HepG2 (cell line): Measurements from ENCODE around the gene INO80E. TPM values are rescaled to one million over a fixed set of nuclear protein-coding genes. Genes with fewer than 3 reads are reported as not detected.
A peak's percentile ranks its signal among the peaks of the same experiment; 100 is the strongest.

Experiments used
- ATF7-NPFF ChIP-seq: sonication (generic); formaldehyde crosslinking; IDR thresholded peaks from 2 replicates; pipeline ENCODE4 v1.8.1; 2023; ENCODE audit warnings: mild to moderate bottlenecking, low read depth, missing genetic modification reagents, moderate library complexity
- BRF2 ChIP-seq: sonication (generic); formaldehyde crosslinking; IDR thresholded peaks from 2 replicates; pipeline ENCODE4 v1.8.1; 2022; ENCODE audit warnings: mild to moderate bottlenecking, missing genetic modification reagents
- CREB1 ChIP-seq, 2 experiments: fragments of 450-650 bp in 1 of 2; IDR thresholded peaks; 2 replicates each; pipeline ENCODE4 v1.6.1; 2016 to 2017; ENCODE audit warnings: control low read depth in 1 of 2, mild to moderate bottlenecking in 1 of 2, missing compliant biosample characterization in 1 of 2, missing genetic modification characterization in 1 of 2
- GATA4 ChIP-seq: sonication (generic); IDR thresholded peaks from 2 replicates; pipeline ENCODE4 v1.6.1; 2016; ENCODE audit warnings: antibody characterized with exemption, low read depth, borderline replicate concordance
- HMGXB3 ChIP-seq: sonication (generic); formaldehyde crosslinking; IDR thresholded peaks from 2 replicates; pipeline ENCODE4 v1.4.0; 2020; ENCODE audit warnings: missing genetic modification reagents, borderline replicate concordance
- KDM1A ChIP-seq: IDR thresholded peaks from 2 replicates; pipeline ENCODE4 v1.6.1; 2016; ENCODE audit warnings: missing compliant biosample characterization
- ZBED4 ChIP-seq: sonication (generic); formaldehyde crosslinking; IDR thresholded peaks from 2 replicates; pipeline ENCODE4 v1.4.0; 2020; ENCODE audit warnings: missing genetic modification reagents, borderline replicate concordance
- ZFP36L2 ChIP-seq: sonication (generic); formaldehyde crosslinking; IDR thresholded peaks from 2 replicates; pipeline ENCODE4 v1.4.0; 2020; ENCODE audit warnings: missing genetic modification reagents
- ZNF235 ChIP-seq: sonication (generic); formaldehyde crosslinking; IDR thresholded peaks from 2 replicates; pipeline ENCODE4 v1.8.1; 2023; ENCODE audit warnings: mild to moderate bottlenecking, missing genetic modification reagents, borderline replicate concordance
- ZNF546 ChIP-seq: sonication (generic); formaldehyde crosslinking; conservative IDR thresholded peaks from 2 replicates; pipeline ENCODE4 v1.8.1; 2023; ENCODE audit warnings: mild to moderate bottlenecking, missing genetic modification reagents
- ZNF562 ChIP-seq: sonication (generic); formaldehyde crosslinking; IDR thresholded peaks from 2 replicates; pipeline ENCODE4 v1.8.0; 2022; ENCODE audit warnings: missing genetic modification reagents, borderline replicate concordance
- ZNF704 ChIP-seq: sonication (generic); formaldehyde crosslinking; IDR thresholded peaks from 2 replicates; pipeline ENCODE4 v1.8.1; 2023; ENCODE audit warnings: mild to moderate bottlenecking, inconsistent platforms, moderate library complexity, missing genetic modification reagents, borderline replicate concordance
- ZUFSP ChIP-seq: sonication (generic); formaldehyde crosslinking; IDR thresholded peaks from 2 replicates; pipeline ENCODE4 v1.9.0; 2021; ENCODE audit warnings: missing genetic modification reagents, mild to moderate bottlenecking, borderline replicate concordance
- polyA plus RNA-seq, 8 experiments: library from polyadenylated mRNA; depleted of rRNA in 3 of 8; stranded (reverse) in 7 of 8; unstranded in 1 of 8; fragments of >200 nt; fragmentation: Illumina TruSeq in 4 of 8; extraction: Trizol in 4 of 8; gene quantifications; 2 replicates each; pipeline versions ENCODE4 v1.2.1 to v1.2.3, GENCODE V29; 2011 to 2016; ENCODE audit warnings: low read depth in 4 of 8, missing spikeins in 1 of 8, mixed read lengths in 1 of 8; ENCODE audit not compliant: insufficient read depth in 1 of 8
- total RNA-seq, 5 experiments: library from RNA; depleted of rRNA; stranded (reverse); fragments of >200 nt; fragmentation: Illumina TruSeq; extraction: Trizol; gene quantifications; 2 replicates each; pipeline ENCODE4 v1.2.3, GENCODE V29; 2016; ENCODE audit warnings: low read depth in 1 of 5
- TF ChIP-seq, protein P1 (sequence below): IDR thresholded peaks from 2 replicates; pipeline ENCODE4 v1.6.1; 2016

The INO80E gene
- total and polyA plus RNA-seq, 2 of the 13 experiments (the other 11 are each of a cell fraction or from before 2014, with no cell fraction given) = 25.8 to 45.6 TPM

- TF ChIP-seq ATF7-NPFF (CRISPR knock-in tag) (no peak), KDM1A (CRISPR knock-in tag) (no peak), CREB1 (IDR thresholded peaks at IDR 0.05) (no peak), CREB1 (CRISPR knock-in tag; IDR thresholded peaks at IDR 0.05) (no peak), BRF2 (no peak), ZNF235 (CRISPR knock-in tag) (no peak), GATA4 (no peak), ZUFSP (CRISPR knock-in tag) (no peak), HMGXB3 (CRISPR knock-in tag) (no peak), ZBED4 (CRISPR knock-in tag) (no peak), ZFP36L2 (CRISPR knock-in tag) (no peak), ZNF562 (CRISPR knock-in tag) (no peak), ZNF546 (CRISPR knock-in tag) (peak; percentile 52; the same call in 1 of the 2 replicates), ZNF704 (CRISPR knock-in tag) (no peak)
- TF ChIP-seq, protein P1, sequence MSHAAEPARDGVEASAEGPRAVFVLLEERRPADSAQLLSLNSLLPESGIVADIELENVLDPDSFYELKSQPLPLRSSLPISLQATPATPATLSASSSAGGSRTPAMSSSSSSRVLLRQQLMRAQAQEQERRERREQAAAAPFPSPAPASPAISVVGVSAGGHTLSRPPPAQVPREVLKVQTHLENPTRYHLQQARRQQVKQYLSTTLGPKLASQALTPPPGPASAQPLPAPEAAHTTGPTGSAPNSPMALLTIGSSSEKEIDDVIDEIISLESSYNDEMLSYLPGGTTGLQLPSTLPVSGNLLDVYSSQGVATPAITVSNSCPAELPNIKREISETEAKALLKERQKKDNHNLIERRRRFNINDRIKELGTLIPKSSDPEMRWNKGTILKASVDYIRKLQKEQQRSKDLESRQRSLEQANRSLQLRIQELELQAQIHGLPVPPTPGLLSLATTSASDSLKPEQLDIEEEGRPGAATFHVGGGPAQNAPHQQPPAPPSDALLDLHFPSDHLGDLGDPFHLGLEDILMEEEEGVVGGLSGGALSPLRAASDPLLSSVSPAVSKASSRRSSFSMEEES (CRISPR knock-in tag) = no peak
Measured at GRCh38 chr16:30028438-30029076, 32.5 kb downstream of the INO80E start (continued).
